GM19193 (cell line): ENCODE measurements around the gene AK4.

Source experiments
- POLR2A ChIP-seq: IDR thresholded peaks from 4 replicates; pipeline ENCODE4 v1.6.1; 2011; ENCODE audit not compliant: insufficient read depth, insufficient read length; ENCODE audit errors: extremely low read depth

Gene AK4

DNA sequence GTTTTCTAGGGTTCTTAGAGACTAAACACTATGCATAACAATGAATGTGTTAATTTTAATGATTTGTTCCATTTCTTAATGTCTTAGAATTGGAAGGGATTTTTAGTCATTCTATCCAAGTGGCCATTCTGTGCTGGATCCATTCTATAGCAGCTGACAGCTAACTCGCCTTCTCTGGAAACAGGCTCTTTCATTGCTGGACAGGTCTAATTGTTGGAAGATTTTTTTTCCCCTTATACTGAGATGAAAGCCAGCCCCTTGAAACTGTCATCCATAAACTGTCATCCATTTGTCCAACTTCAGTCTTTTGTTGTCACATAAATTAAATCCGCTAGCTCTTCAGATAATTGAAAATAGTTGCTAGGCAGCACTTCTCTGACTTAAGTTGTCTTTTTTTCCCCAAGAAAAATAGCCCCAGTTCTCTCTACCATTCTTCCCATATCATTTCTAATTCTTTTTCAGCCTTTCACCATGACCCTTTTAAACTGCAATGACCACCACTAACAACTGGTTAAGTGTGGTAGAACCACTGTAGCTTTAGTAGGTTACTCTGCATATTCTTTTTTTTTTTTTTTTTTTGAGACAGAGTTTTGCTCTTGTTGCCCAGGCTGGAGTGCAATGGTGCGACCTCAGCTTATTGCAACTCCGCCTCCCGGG is 19.7 kb downstream of the AK4 start:
- no peak for TF ChIP-seq POLR2A

GRCh38 chr1:65168867-65169266 is 20.9 kb downstream of the AK4 start:
- TF ChIP-seq POLR2A: no peak

GRCh38 chr1:65170511-65171142 is 22.6 kb downstream of the AK4 start:
- no peak for TF ChIP-seq POLR2A

GRCh38 chr1:65172936-65173690 is 25.1 kb downstream of the AK4 start:
- TF ChIP-seq POLR2A: no peak

DNA sequence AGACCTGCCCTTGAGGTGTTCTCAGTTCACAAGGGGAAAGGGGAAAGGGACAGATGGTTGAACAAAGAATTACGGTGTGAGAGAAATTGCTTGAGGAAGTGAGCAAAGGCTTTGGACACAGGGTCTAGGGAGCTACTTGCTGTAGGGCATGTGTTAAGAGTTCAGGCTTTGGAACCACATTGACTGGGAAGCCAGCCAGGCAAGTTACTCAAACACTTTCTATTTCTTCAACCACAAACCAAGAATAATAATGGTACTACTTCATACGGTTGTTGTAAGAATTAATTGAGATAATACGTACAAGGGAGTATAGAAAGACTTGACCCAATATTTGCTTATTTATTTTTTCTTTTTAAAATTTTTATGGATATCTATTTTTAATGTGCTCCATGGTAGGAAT is 26.6 kb downstream of the AK4 start:
- TF ChIP-seq POLR2A: no peak

- TF ChIP-seq POLR2A: no peak
Measured at GRCh38 chr1:65175171-65176055, 27.4 kb downstream of the AK4 start.

DNA sequence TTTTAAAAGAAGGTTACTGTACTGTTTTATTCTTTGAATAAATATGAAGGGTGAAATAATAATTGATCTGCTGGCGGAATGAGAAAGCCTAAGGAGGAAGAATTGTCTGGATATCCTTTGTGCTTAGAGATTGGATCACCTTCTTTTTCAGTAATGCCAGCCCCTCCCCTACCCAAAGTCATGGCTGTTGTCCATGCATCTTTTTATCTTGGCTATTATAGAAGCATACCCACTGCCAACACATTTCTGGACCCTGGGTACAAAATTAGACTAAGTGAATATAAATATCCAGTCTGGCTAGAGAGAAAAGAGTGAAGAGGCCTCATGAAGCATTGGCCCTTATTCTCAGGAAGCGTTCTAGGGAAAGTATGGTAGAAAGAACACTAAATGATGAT is 28.1 kb downstream of the AK4 start:
- TF ChIP-seq POLR2A: no peak

DNA sequence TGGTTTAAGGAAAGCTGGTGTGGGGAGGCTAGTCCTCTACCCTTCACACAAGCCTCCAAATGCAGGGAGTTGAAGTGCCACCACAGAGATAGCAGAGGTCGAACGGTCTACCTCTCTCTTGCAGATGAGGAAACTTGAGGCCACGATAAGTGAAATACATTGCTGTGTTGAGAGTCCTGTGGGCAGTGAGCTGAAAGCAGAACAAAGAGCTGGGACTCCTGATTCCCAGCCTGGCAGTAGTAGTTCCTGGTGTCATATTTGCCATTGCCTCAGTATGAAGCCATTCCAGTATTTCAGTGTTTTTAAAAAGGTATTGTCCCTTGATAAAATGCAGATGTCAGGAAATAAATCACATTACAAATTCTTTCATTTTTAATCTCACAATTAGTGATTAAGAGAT is 28.6 kb downstream of the AK4 start:
- TF ChIP-seq POLR2A: no peak

- TF ChIP-seq POLR2A: no peak
Measured at GRCh38 chr1:65177457-65177856, 29.5 kb downstream of the AK4 start.

- TF ChIP-seq POLR2A: no peak
Measured at GRCh38 chr1:65178235-65178634, 30.2 kb downstream of the AK4 start.

- TF ChIP-seq POLR2A: no peak
Measured at GRCh38 chr1:65179148-65179547, 31.1 kb downstream of the AK4 start.

GRCh38 chr1:65180977-65181376 is 33.0 kb downstream of the AK4 start:
- no peak for TF ChIP-seq POLR2A

GRCh38 chr1:65182658-65183268 is 34.8 kb downstream of the AK4 start:
- TF ChIP-seq POLR2A: no peak

DNA sequence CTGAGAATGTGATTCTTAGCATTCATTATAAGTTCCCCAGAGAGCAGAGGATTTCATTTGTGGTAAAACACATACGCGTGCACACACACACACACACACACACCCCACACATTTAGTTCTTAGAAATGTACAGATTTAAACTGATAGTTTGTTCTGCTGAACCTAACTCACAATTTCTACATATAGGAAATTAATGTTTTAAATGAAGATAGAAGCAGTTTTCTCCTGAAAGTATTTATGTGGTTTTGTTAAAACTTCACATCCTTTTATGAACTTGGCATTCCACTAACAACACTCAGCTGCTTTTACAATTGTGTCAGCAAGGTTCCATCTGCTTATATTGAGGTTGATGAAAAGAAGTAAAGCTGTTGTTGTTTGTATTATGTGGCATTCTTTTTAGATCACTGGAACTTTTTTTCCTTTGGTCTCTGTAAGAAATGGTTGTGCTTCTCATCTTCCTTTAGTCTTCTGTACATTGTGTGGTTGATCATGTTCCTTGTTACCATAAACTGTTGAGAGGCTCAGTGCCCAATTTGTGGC is 41.6 kb downstream of the AK4 start:
- TF ChIP-seq POLR2A: no peak
